ENCODE data around the gene SLC18A2.

DNA sequence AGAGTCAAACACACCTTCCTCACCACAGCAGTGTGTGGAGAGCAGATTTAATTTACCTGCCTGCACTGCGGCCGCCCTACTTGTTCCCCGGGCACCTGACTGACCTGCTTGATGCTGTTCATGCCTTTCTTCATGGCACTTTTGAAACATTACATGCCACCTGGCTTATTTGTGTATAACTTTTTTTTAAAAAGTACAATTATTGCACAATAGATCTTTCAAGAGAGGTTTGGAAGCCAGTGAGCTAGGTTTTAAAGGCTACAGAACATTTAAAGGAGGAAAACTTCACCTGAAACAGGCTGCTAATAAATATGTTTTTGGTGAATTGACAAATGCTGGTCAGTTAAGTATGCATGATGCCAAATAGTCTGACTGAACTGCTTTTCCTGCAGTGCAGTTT is 33.1 kb downstream of the SLC18A2 start:
- TF ChIP-seq, protein P1, sequence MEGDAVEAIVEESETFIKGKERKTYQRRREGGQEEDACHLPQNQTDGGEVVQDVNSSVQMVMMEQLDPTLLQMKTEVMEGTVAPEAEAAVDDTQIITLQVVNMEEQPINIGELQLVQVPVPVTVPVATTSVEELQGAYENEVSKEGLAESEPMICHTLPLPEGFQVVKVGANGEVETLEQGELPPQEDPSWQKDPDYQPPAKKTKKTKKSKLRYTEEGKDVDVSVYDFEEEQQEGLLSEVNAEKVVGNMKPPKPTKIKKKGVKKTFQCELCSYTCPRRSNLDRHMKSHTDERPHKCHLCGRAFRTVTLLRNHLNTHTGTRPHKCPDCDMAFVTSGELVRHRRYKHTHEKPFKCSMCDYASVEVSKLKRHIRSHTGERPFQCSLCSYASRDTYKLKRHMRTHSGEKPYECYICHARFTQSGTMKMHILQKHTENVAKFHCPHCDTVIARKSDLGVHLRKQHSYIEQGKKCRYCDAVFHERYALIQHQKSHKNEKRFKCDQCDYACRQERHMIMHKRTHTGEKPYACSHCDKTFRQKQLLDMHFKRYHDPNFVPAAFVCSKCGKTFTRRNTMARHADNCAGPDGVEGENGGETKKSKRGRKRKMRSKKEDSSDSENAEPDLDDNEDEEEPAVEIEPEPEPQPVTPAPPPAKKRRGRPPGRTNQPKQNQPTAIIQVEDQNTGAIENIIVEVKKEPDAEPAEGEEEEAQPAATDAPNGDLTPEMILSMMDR (IDR thresholded peaks at IDR 0.05) = no peak
- no peak for TF ChIP-seq POLR2A (IDR thresholded peaks at IDR 0.05)
